D721Med (cell line): ENCODE measurements around the gene LRFN2.

Experiments used
- DNase-seq: peaks from one replicate; pipeline ENCODE4 v3.0.0; 2011; ENCODE audit warnings: low spot score; ENCODE audit not compliant: insufficient read length
- FAIRE-seq: peaks from 2 replicates; lab custom pipeline; 2011; peaks lifted over from hg19 to GRCh38; lab: Jason Lieb, UNC
- TF ChIP-seq, protein P1 (sequence below): IDR thresholded peaks from 2 replicates; pipeline ENCODE4 v1.5.1; 2012; ENCODE audit warnings: mild to moderate bottlenecking, control low read depth; ENCODE audit not compliant: insufficient read depth; ENCODE audit errors: missing control alignments

LRFN2 gene

GRCh38 chr6:40500227-40500626 lies 86.9 kb downstream of the LRFN2 start:
- TF ChIP-seq, protein P1, sequence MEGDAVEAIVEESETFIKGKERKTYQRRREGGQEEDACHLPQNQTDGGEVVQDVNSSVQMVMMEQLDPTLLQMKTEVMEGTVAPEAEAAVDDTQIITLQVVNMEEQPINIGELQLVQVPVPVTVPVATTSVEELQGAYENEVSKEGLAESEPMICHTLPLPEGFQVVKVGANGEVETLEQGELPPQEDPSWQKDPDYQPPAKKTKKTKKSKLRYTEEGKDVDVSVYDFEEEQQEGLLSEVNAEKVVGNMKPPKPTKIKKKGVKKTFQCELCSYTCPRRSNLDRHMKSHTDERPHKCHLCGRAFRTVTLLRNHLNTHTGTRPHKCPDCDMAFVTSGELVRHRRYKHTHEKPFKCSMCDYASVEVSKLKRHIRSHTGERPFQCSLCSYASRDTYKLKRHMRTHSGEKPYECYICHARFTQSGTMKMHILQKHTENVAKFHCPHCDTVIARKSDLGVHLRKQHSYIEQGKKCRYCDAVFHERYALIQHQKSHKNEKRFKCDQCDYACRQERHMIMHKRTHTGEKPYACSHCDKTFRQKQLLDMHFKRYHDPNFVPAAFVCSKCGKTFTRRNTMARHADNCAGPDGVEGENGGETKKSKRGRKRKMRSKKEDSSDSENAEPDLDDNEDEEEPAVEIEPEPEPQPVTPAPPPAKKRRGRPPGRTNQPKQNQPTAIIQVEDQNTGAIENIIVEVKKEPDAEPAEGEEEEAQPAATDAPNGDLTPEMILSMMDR = no peak
- no peak for FAIRE-seq
- no peak for DNase-seq

DNA sequence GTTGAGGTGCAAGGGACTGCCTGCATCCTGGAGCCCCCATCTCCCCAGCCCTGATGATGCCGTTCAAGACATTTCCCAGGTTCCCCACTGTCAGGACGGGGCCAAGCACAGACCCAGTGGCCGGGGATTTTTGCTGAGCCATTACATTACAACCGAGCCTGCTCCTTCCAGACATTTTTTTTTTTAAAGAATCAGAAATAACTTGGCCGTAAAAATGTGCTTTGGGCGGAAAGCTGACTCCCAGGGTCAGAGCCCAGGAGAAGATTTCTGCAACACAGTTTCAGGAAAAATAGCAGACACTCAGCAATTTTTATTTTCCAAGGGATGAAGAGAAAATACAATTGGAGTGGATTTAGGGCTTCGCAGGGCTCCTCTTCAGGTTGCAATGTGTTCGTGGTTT lies 87.9 kb downstream of the LRFN2 start:
- TF ChIP-seq, protein P1 = no peak
- DNase-seq = no peak
- FAIRE-seq = no peak

DNA sequence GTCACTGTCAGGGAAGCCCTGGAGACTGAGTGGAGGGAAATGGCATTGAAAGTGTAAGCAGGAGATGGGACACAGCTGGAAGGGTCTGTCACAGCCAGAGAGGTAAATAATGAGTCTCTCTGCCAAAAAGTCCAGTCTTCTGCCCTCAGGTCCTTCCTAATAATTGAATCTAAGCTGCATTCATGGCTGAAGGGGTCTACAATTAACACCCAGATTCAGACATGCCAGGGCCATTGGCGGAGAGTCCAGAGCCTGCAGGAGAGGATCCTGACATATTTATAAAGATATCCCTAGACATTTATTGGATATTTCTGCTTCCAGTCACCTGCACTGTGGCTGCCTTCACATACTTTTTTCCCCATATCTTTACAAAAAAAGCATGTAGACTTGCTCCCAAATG lies 89.0 kb downstream of the LRFN2 start:
- DNase-seq (no peak), FAIRE-seq (no peak)
- TF ChIP-seq, protein P1 = no peak

- FAIRE-seq = no peak
- DNase-seq = no peak
- TF ChIP-seq, protein P1 = no peak
These were observed 95.0 kb downstream of the LRFN2 start for GRCh38 chr6:40492187-40492586.

- FAIRE-seq (no peak), DNase-seq (no peak)
These were observed 96.7 kb downstream of the LRFN2 start for GRCh38 chr6:40490508-40490907.

GRCh38 chr6:40489798-40490197 lies 97.4 kb downstream of the LRFN2 start:
- no peak for DNase-seq
- FAIRE-seq = no peak
- TF ChIP-seq, protein P1 = no peak

More at GRCh38 chr6:40490508-40490907, 96.7 kb downstream of the LRFN2 start:
- TF ChIP-seq, protein P1 = no peak

- TF ChIP-seq, protein P1 = no peak
- DNase-seq = no peak
- FAIRE-seq = no peak
These were observed 100.6 kb downstream of the LRFN2 start for GRCh38 chr6:40486576-40486975.
